Stimulated activated CD4-positive, alpha-beta T cell treated with anti-CD3 and anti-CD28 coated beads, Interleukin-15, amount 100 ng/mL, for 1 hour (primary cell): ENCODE results near the gene RAB7A.
"Not testable (repeated sequence)": the region's sequence is repeated elsewhere in the genome, so short reads cannot be mapped to it uniquely, and the experiment has no call there.

Source experiments
- DNase-seq, 2 donors: peaks; one replicate each; pipeline ENCODE4 v3.0.0-alpha.2; 2020; ENCODE audit warnings: low read depth in 1 of 2, low spot score in 1 of 2

Gene RAB7A

DNA sequence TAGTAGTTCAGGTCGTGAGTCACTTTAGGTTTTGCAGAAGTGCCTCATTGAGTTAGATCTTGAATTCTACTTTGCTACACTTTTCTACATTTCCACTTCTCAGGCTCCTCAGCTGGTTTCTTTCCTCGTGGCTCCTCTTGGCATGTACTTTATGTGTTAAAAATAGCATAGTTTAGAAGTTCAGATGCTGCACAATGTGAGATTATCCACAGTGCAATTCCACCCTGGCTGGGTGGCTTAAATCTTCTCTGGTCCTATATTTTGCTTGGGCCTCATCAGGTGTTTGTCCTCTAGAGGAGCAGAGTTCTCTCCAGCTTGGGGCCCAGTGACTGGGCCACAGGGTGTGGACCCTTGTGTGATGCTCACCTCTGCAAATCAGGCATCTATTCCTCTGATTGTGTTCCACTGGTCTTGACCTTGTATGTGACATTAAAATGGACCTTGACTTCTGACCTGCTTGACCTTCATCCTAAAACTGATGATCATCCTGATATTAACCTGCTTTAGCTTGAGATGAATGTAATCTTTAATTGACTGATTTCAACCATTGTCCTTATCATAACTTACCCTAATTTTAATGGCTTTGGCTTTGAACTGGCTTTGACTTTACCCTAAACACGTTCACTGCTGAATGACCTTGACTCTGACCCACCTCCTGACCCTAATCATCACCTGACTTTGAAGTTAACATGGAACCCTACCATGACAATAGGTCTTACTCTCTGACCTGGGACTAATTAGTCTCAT is 89.5 kb downstream of the RAB7A start:
- no peak for DNase-seq

DNA sequence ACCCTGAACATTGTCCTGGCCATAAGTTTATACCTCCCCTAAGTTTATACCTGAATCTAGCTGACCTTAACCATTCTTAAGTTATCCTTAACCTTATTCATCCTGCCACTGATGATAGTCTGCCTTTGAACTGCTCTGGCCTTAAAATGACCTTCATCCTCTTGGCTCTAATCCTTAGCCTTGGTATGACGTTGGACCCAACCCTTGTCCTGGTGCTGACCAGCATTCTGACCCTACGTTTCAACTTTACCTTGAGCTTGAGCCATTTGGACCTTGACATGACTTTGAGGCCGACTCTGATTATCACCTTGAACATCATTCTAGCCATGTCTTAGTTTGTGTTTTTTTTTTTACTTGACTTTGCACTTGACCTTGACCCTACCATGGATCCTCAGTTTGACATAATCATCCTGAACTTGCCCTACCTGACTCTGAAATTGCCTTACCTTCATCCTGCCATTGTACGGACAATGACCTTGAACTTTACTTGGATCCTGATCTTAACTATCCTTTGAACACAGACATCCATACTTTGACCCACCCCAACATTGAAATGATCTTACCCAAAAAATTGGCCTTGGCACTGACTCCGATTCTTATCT is 92.3 kb downstream of the RAB7A start:
- no peak for DNase-seq

DNA sequence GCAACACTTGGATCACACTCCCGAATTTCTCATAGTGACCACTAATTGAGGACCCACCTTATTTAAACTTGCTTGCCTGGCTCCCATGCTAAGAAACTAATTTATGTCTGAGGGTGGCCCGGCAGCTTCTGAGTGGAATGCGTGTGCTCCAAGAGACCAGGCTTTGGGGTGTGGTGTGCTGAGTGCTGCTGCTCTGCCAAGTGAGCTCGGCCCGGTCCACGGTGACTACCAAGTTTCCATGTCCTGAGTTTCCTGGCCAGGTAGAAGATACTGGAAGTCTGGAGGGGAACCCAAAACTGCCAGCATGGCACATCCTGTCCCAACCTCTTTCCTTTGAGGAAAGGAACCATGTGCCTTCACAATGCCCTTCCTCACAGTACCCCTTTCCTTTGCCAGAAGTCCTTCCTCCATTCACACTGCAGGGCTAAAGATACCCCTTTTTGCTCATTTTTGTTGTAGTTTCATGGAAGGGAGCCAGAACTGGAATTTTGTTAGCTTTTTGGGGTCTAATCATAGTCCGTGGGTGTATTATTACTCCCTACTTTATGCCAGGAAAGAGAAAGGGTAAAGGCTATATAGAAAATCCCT is 94.4 kb downstream of the RAB7A start:
- DNase-seq = no peak

DNA sequence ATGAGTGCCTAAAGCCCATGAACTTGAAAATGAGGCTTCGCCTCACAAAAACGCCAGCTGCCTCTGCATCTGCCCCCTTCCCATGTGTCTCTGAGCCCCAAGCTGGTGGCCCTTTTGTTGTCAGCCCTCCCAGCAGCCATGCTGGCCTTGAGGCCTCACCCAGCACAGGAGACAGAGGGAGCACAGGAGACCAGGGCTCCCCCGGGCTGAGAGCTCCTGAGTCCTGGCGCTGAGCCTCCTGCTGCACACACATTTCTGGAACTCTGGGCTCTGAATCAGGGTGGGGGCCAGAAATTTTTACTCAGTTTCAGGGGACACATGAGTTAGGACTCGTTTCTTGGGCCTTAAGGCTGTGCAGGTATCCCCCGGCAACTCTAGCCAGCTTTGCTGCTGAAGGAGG is 97.0 kb downstream of the RAB7A start:
- no peak for DNase-seq

DNA sequence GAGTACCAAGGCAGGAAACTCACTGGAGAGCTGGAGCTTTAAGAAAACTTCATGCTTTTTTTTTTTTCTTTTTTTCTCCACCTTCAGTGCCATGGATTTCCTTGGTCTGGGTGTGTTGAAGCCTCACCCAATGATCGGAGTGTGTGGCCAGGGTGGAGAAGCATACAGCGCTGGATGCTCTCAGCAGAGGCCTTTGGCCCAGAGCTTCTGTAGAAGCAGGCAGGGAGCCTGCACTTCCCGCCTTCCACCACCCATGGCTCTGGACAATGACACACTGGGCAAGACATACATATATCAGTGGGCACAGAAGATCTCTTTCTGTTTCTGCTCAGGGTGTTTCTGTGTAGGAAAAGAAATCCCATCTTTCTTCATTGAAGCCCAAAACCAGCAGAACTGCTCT is 97.6 kb downstream of the RAB7A start:
- DNase-seq = no peak

DNA sequence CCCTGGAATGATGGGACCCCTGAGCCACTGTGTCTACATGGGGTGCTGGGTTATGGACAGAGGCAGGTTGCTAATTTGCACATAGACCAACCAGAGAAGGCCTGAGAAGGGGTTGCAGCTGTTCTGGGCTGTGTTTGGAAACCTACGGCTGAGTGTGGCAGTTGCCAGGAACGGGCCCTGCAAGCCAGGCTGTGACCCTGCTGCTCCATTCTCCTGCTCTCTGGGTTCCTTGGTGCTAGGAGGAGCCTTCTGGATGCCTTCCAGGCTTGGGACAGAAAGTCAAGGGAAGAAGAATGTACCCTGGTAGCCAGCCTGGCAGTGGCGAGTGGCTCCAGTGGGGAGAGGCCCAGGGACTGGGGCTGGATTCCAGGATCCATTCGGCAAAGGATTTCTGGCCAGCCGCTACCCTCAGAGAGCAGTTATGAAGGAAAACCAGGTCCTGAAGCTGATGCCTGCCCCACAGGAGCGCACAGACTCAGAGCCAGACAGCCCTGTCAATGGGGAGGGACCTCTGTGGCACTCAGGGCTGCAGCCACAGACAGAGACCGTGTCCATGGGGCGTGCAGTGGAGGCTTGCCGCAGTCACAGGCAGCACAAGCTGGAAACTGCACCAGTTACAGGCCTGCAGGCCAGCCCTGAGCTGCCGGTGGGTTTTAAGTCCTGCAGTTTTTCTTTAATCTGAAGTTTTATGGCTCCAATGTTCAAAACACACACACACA is 98.3 kb downstream of the RAB7A start:
- no peak for DNase-seq

DNA sequence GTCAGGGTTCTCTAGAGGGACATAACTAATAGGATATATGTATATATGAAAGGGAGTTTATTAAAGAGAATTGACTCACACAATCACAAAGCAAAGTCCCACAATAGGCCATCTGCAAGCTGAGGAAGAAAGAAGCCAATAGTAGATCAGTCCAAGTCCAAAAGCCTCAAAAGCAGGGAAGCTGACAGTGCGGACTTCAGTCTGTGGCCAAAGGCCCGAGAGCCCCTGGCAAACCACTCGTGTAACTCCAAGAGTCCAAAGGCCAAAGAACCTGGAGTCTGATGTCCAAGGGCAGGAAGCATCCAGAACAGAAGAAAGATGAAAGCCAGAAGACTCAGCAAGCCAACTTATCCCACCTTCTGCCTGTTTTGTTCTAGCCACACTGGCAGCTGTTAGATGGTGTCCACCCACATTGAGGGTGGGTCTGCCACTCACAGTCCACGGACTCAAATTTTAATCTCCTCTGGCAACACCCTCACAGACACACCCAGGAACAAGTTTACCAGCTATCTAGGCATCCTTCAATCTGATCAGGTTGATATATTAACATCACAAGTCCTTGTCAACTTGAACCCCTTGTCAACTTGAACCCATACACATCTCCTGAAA is 99.2 kb downstream of the RAB7A start:
- no peak for DNase-seq

DNA sequence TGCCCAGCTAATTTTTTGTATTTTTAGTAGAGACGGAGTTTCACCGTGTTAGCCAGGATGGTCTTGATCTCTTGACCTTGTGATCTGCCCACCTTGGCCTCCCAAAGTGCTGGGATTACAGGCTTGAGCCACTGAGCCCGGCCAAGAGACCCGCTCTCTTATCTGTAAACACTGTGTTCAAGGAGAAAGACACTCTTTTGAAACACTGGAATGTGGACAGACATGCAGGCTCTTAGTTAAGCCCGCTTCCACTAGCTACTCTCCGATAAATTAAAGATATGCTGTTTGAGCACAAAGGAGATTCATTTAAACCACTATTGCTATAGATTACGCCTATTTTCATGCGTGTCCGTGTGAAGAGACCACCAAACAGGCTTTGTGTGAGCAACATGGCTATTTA is 103.1 kb downstream of the RAB7A start:
- DNase-seq = not testable (repeated sequence)

DNA sequence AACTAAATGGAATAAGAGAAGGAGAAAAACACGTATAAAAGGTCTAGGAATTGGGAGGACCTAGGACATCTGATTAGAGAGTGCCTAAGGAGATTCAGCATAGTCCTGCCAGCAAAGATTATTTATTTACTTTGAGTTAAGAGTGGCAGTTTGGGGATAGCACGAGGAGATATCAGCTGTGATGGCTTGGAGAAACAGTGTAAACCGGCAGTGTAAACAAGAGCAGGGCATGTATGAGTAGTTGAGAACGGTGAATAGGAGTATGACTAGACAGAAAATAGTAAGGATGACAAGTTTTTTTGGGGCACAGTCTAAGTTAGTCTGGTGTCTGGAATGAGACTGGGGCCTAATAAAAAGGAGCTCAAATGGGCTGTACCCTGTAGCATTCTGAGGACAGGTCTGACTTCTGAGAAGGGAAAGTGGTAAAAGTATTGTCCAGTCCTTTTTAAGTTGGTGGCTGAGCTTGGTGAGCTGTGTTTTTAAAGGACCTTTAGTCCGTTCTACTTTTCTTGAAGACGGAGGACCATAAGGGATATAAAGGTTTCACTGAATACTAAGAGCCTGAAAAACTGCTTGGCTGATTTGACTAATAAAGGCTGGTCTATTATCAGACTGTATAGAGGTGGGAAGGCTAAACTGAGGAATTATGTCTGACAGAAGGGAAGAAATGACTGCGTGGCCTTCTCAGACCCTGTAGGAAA is 104.1 kb downstream of the RAB7A start:
- DNase-seq = not testable (repeated sequence)

DNA sequence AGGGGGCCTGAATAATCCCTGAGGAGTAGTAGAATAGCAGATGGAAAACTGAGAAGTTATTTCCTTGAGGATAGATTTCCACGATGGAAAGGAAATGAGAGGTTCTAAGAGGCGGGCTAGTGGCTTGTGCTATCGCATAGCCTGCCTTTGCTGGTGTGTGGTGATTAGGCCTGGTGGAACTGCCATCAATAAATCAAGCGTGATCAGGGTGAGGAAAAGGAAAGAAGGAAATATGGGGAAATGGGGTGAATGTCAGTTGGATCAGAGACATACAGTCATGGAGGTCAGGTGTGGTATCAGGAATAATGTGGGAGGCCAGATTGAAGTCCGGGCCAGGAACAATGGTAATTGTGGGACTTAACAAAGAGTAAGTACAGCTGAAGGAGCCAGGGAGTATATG is 104.8 kb downstream of the RAB7A start:
- not testable (repeated sequence) for DNase-seq

DNA sequence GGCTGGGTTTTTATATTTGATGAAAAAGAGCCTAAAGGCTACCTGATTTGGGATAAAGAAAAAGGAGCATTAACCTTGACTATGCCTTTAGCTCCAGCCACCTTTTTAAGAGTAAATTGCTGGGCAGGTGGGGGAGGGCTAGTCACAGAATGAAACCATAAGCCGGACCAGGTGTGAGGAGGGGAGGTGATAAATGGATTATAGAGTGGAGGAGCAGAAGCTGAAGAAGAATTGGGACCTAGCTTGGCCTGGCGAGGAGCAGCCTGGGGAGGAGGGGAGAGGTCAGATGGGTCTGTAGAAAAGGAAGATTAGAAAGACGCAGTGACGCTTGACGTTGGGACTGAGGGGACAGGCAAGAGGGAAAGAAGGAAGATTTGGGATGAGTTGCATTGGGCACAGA is 107.0 kb downstream of the RAB7A start:
- not testable (repeated sequence) for DNase-seq

DNA sequence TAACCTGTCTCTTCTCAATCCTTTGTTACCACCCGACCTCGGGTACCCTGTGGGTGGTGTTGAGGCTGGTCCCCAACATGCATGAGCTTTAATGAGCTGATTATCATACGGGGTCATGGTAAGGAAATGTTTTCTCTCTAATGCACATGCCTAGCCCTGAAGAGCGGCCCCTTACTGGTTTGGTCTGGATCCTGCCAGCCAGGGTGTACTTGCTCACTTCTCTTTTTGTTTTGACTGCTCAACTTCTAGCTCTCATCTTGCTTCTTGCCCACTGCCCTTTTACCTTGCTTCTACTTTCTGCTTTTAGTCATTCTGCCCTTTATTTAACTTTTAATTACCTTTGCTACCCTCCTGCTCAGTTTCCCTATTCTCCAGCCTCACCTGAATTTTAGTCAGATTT is 109.1 kb downstream of the RAB7A start:
- no peak for DNase-seq

DNA sequence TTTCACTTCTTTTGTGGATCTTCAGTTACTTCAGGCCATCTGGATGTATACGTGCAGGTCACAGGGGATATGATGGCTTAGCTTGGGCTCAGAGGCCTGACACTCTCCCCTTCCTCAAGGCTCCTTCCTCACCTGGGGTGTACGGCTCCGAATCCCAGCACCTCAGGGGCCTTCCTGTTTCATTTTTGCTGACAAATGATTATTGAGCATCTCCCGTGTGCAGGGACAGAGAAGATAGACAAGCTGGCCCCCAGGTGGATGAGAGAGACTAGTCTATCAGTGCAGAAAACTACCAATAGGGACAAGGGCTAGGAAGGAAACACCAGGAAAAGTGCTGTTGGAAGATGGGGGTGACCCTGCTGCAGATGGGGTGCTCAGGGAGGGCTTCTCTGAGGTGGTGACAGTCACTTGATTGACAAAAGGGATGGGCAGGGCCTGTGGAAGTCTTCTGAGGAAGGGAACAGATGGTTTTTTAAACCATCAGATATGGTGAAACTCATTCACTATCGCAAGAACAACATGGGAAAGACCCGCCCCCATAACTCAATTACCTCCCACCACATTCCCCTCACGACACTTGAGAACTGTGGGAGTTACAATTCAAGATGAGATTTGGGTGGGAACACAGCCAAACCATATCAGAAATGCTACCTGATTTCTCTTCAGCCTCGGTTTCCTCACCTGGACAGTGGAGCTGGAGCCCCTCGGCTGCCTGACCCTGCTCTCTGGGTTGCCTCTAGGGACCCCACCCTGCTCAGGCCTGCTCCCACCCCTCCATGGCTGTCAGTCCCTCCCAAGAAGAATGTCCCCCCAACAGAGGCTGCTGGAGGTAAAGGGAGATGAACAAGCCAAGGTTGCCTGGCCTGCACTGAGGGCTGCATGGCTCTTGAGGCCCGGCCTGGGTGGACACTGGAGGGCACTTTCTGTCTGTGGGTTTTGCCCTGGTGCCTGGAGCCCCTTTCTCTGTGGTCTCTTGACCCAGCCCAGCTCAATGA is 116.2 kb downstream of the RAB7A start:
- DNase-seq = no peak

DNA sequence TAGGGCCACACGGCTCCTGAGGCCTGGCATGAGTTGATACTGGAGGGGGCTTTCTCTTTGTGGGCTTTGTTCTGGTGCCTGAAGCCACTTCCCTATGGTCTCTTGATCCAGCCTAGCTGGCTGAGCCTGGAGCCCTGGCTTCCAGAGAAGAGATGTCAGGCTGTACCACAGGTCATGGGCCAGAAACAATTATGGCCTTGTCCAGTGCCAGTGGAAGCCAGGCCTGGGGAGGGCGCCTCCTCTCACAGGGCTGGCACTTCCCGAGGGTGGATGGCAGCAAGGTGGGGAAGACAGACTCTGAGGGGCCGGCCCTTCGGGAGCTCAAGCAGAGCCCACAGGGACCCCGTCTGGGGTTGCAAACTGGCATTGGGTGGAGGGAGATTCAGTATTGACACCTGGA is 118.5 kb downstream of the RAB7A start:
- no peak for DNase-seq

DNA sequence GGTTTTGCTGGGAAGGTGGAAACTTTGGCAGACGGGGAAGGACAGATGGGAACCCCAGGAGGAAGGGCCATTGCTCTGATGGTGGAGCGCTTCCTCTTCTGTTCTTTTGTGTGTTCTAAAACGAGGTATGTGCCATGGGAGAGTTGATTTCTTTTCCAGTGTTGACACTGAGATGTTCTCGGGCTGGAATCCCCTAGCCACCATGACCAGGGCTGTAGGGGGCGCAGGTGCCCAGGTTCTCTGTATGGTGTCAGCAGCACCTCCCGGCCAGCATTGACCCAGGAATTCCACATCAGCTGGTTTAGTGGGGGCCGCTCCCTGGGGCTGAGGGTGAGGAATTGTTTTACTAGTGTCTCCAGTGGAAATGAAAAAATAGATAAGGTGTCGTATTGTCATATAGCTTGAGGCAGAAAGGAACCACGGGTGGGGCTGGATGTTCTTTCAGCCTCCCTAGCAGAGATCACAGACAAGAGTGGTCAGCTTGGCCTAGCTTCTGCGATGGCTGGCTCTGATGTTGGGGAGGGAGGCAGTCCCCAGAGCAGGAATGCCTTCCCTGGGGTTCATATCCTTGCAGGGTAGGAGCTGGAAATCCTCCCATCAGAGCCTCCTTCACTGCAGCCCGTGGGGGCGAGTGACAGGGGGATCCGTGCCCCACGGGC is 119.3 kb downstream of the RAB7A start:
- DNase-seq = no peak

DNA sequence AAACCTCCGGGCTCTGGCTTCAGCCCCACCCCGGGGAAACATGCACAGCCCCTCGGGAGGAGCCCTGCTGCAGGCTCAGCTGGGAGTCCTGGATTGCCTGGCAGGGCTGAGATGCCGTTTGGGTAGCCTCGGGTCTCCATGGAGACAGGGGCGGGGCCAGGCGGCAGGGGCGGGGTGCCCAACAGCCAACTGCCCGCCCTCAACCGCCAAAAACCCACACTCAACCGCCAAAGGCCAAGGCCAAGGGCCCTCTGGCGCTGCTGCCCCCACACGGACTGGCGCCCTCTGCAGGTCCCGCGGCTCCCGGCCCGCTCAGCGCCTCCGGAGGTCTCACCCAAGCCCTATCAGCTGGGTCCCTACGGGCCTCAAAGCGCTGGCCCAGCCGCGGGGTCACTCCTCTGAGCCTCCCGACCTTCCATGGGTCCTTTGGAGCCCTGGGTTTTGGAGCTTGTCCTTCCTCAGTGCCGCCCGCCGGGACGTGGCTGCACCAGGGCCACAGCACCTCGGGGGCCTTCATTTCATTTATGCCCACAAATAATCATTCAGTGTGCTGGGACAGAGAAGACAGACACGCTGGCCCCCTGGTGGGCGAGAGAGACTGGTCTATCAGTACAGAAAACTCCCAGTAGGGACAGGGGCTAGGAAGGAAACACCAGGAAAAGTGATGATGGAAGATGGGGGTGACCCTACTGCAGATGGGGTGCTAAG is 119.9 kb downstream of the RAB7A start:
- DNase-seq = peak; percentile 60 to 69

DNA sequence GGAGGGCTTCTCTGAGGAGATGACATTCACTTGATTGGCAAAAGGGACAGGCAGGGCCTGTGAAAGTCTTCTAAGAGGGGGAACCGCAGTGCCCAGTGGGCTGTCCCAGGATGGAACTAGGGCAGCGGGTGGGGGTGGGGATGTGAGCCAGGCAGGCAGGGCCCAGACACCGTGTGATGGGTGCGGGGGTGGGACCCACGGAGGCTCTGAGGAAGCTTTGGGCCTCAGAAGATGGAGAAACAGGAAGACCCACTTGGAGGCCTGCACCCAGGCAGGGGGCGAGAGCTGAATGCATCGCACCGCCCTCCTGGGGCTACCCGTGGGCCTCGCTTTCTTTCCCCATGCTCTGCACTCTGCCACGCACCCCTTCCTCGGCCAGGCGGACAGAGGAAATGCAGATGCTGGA is 120.5 kb downstream of the RAB7A start:
- no peak for DNase-seq

DNA sequence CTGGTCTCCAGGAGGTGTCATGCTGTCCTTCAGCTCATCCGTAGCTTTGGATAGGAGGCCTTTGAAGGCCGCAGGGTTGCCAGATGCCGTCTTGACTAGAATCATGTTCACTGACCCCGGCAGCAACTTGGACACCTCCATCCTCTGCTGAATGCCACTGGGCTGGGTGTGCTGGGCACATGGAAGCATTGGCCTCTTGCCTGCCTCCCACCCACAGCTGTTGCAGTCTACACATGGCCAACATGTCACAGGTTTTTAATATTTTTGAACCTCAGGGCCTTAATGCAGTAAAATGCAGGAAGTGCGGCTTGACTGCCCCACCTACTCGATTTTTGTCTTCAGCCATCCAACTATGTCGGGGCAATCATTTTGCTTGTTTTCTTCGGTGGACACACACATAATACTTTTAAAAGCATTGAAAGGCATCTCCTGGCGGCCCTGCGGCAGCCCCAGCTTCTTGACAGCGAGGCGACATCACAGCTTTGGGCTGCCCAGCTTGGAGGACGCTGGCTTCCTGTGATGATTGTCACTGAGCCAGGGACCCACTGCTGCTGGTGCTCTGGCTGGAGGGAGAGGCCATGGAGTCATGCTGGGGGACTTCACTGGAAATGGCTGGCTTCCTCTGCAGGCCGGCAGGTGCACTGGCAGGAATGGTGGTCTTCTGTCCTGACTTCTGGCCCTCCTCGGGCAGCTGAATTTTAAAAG is 121.8 kb downstream of the RAB7A start:
- DNase-seq = no peak
